Measurements from ENCODE around the gene TUBB6. TPM values are rescaled to one million over a fixed set of nuclear protein-coding genes. Genes with fewer than 3 reads are reported as not detected.

TUBB6 gene
- total and polyA plus RNA-seq, 2 experiments from 2014 or later = 148 to 329 TPM

DNA sequence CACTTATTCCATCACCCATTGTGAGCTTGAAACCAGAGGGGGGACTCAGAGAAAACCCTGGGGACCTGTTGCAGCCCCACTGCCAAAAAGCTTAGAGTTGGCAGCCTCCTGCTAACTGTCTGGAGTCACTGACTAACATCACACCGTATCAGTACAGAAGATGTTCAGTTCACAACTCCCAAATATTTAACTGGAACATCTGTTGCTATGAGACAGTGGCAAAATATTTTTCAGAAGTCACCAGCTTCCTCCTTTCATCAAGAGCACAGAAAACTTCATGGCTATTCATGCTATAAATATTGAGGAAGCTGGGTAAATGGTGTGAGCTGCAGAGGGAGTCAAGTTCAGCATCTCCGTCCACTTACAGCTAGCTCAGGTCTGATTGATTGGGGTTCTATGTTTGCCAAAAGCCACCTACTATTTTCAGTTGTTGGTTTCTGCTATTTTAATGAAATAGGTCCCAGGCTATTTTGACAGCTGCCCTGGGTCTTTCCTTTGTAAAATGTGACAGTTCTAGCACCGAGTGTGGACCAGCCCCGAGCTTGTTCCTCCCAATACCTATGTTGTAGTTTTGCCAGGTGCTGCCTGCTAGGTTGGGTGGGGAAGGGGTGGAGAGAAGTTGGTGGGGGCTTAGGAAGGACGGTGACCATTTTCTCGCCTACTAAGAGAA lies 9.8 kb downstream of the TUBB6 start (continued):
- TF ChIP-seq ZNF462 (CRISPR knock-in tag; IDR thresholded peaks at IDR 0.05) (no peak), ZNF331 (CRISPR knock-in tag; IDR thresholded peaks at IDR 0.05; ENCODE audit: low read depth) (no peak), EZH2 (IDR thresholded peaks at IDR 0.05; ENCODE audit: low read depth, unreplicated experiment) (no peak)

GRCh38 chr18:12318334-12318697 lies 10.3 kb downstream of the TUBB6 start:
- ATAC-seq (peak; percentile 84), DNase-seq (ENCODE audit: low spot score) (no peak)
- Mint-ChIP-seq H3K4me3 (no peak overlapping the region), H3K27ac (no peak overlapping the region), H3K36me3 (ENCODE audit: low read depth) (peaks cover 30% of the 10 kb centered on the region), H3K27me3 (ENCODE audit: insufficient read depth, low read depth, poor library complexity) (peaks cover 6% of the 10 kb centered on the region), H3K4me1 (peaks cover 9% of the 10 kb centered on the region), H3K9me3 (no peaks in the 10 kb centered on the region)
- H3K4me2 ChIP-seq = no peak overlapping the region
- no peak overlapping the region for H2AFZ ChIP-seq
- peaks cover 21% of the 10 kb centered on the region for H4K20me1 ChIP-seq (replicated peaks; ENCODE audit: insufficient read depth)
- H3K27me3 ChIP-seq (ENCODE audit: insufficient read depth) = no peaks in the 10 kb centered on the region
- H3K4me1 ChIP-seq (ENCODE audit: insufficient read depth) = peaks cover 9% of the 10 kb centered on the region; the same call in 1 of the 2 replicates
- H3K4me3 ChIP-seq = no peak overlapping the region
- H3F3A ChIP-seq (replicated peaks; ENCODE audit: low read depth) = 0 out of 2 replicates have a peak, but pooled peaks cover 3% of the 10 kb centered on the region
- 0 out of 2 replicates have a peak overlapping the region, but pooled peaks have one; percentile 39 for H3K27ac ChIP-seq (ENCODE audit: low read depth)
- H3K79me2 ChIP-seq (replicated peaks; ENCODE audit: insufficient read depth) = peaks cover 55% of the 10 kb centered on the region
- no peaks in the 10 kb centered on the region for H3K9me2 ChIP-seq (ENCODE audit: insufficient read depth)
- H3K36me3 ChIP-seq (ENCODE audit: insufficient read depth) = peaks cover 15% of the 10 kb centered on the region
- TF ChIP-seq ZNF114 (CRISPR knock-in tag; IDR thresholded peaks at IDR 0.05) = no peak
- TF ChIP-seq CTCF (conservative IDR thresholded peaks at IDR 0.05; ENCODE audit: low read depth in 2 of 2) = no peak
- TF ChIP-seq ZNF331 (CRISPR knock-in tag; IDR thresholded peaks at IDR 0.05; ENCODE audit: low read depth) = no peak
- TF ChIP-seq ETS1 (IDR thresholded peaks at IDR 0.05) = no peak
- no peak for TF ChIP-seq CREB1 (CRISPR knock-in tag; IDR thresholded peaks at IDR 0.05; ENCODE audit: low read depth)
- no peak for TF ChIP-seq STAT1 (IDR thresholded peaks at IDR 0.05; ENCODE audit: unreplicated experiment)
- TF ChIP-seq EZH2phosphoT487 (IDR thresholded peaks at IDR 0.05; ENCODE audit: unreplicated experiment) = no peak
- no peak for TF ChIP-seq REST (IDR thresholded peaks at IDR 0.05; ENCODE audit: unreplicated experiment)
